A549 (cell line): Measurements from ENCODE around the gene KIFAP3.

Experiments used
- CTCF ChIP-seq: fragments of >200 bp; sonication (Bioruptor Twin); formaldehyde crosslinking; IDR thresholded peaks from 3 replicates; pipeline ENCODE4 v1.5.1; 2016
- EHF ChIP-seq: fragments of 250-450 bp; sonication (Bioruptor Pico); IDR thresholded peaks from 2 replicates; pipeline ENCODE4 v1.5.0; 2020; ENCODE audit warnings: mild to moderate bottlenecking
- JUN ChIP-seq, 2 experiments: fragments of >200 bp; sonication (Bioruptor Twin); formaldehyde crosslinking; IDR thresholded peaks; 2 replicates in 1 of 2; 3 replicates in 1 of 2; pipeline ENCODE4 v1.6.1; 2016 to 2017
- JUNB ChIP-seq: fragments of >200 bp; sonication (Bioruptor Twin); formaldehyde crosslinking; IDR thresholded peaks from 2 replicates; pipeline ENCODE4 v1.6.1; 2016
- KDM1A ChIP-seq: fragments of 200-600 bp; sonication (generic); IDR thresholded peaks from 2 replicates; pipeline ENCODE4 v1.6.1; 2016; ENCODE audit warnings: low read depth, mild to moderate bottlenecking
- MAZ ChIP-seq: fragments of 150-350 bp; IDR thresholded peaks from 2 replicates; pipeline ENCODE4 v1.6.1; 2014; ENCODE audit warnings: antibody characterized with exemption, low read depth, low read length, borderline replicate concordance
- POLR2A ChIP-seq: IDR thresholded peaks from 2 replicates; pipeline ENCODE4 v1.6.1; 2012; ENCODE audit warnings: mild to moderate bottlenecking, low read length
- RCOR1 ChIP-seq: fragments of 150-350 bp; IDR thresholded peaks from 2 replicates; pipeline ENCODE4 v1.6.1; 2014; ENCODE audit warnings: antibody characterized with exemption, low read length, low read depth
- RNF2 ChIP-seq: fragments of 200-600 bp; sonication (generic); IDR thresholded peaks from 2 replicates; pipeline ENCODE4 v1.6.1; 2016; ENCODE audit warnings: low read depth, mild to moderate bottlenecking, antibody characterized with exemption, moderate library complexity, borderline replicate concordance

DNA sequence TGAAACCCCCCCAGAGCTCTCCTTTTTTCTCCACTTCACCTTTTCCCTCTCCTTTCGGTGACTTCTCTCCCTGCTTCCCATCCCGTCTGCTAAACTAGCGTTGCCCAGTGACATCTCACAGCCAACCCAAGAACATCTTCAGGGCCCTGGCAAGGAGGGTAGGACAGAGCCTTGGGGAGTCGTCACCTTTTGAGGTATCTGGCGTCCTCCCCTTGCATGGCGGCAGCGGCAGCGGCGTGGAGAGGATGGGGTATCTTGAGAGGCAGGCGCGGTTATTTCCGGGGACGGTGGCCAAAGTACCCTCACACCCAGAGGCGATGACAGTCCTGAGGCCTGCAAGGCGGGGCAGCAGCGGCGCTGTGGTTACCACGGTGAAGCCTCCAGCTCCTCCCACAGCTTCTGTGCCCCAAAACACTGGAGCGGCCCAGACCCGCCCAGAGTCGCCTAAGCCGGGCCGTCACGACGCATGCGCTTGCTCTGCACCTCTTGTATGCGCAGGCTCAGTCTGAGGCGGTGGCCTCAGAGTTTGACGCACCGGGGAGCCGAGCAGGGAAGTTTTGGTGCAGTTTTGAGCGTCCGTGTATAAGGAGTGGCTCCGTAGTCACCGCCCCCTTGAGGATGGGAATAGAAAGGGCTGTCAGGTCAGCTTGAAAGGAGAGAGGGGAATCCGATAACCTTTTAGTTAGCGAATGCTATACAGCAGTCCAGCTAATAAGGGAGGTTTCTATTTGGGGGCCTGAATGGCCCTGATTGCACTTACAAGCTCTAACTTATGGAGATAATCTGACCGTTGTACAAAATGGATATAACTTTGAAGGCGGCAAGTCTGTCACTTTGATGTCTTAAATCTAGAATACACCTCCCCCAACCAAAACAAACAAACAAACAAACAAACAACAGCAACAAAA lies at the start of gene KIFAP3:
- TF ChIP-seq CTCF (peak; percentile 43), POLR2A (peak; percentile 31), JUNB (no peak), RCOR1 (no peak), MAZ (no peak), EHF (CRISPR knock-in tag) (no peak), JUN (IDR thresholded peaks at IDR 0.05) (peak in 1 of 2 experiments; percentile 7; a peak in 1 of 5 replicates), RNF2 (no peak), KDM1A (no peak)
